Measurements from ENCODE around the gene KPNA3.

The KPNA3 gene

DNA sequence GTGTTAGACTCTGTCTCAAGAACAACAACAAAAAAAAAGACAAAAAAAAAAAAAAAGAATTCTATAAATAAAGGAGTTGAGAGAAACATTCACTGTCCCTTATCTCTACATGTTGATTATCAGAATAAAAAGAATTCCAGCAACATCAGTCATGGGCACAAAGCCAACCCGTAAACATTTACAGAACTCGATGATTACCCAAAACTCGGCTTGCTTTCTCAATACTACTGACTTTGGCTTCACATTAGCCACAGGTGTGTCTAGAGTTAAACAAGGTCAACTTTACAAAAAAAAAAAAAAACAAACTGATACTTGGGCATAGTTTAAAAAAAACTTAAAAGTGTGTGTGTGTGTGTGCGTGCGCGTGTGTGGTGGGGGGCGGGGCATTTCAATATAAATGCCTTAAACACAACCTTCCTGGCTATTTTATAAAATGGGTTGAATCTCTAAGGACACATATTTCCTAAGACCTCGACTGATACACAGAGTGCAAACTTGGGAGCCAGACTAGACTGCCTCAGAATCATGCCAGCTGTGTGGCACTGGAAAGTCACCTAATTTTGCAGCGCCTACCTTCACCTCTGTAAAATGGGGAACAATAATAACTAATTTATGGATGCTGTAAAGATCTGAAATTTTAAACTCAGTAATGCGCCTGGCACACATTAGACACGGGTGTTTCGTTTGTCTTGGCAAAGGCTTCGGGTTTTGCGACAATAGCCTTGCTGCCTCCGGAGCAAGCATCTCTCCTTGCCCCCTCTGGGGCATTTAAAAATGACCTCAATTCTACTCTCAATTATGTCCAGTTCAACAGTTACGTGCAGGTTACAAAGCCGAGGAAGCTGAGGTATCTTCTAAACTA is 102.1 kb downstream of the KPNA3 start:
- Mint-ChIP-seq H3K27ac (peak overlapping the region; percentile 66), H3K36me3 (ENCODE audit: low read depth) (peaks cover 15% of the 10 kb centered on the region), H3K4me1 (ENCODE audit: low read depth) (peaks cover 12% of the 10 kb centered on the region)

DNA sequence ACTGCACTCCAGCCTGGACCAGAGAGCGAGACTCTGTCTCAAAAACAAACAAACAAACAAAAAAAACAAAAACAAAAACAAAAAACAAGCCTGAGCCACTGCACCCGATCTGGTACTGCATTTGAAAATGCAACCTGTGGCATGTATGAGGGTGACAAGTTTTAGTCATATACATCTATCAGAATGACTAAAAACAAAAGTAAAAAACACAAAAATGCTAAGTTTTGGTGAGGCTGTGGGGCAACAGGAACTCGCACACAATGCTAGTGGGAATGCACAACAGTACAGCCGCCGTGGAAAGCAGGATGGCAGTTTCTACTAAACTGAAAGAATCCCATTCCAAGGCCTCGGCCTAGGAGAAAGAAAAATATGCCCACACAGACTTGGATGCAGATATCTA is 109.0 kb downstream of the KPNA3 start:
- peaks cover 25% of the 10 kb centered on the region for H3K36me3 Mint-ChIP-seq (ENCODE audit: low read depth)
- no peak overlapping the region for H3K27ac Mint-ChIP-seq
- no peak overlapping the region for H3K4me3 Mint-ChIP-seq
- no peaks in the 10 kb centered on the region for H3K27me3 Mint-ChIP-seq
- no peaks in the 10 kb centered on the region for H3K9me3 Mint-ChIP-seq
- H3K4me1 Mint-ChIP-seq (ENCODE audit: low read depth): peaks cover 10% of the 10 kb centered on the region

More for the DNA sequence above, 102.1 kb downstream of the KPNA3 start:
- Mint-ChIP-seq H3K9me3 (no peaks in the 10 kb centered on the region), H3K27me3 (no peaks in the 10 kb centered on the region), H3K4me3 (peak overlapping the region; percentile 92)

DNA sequence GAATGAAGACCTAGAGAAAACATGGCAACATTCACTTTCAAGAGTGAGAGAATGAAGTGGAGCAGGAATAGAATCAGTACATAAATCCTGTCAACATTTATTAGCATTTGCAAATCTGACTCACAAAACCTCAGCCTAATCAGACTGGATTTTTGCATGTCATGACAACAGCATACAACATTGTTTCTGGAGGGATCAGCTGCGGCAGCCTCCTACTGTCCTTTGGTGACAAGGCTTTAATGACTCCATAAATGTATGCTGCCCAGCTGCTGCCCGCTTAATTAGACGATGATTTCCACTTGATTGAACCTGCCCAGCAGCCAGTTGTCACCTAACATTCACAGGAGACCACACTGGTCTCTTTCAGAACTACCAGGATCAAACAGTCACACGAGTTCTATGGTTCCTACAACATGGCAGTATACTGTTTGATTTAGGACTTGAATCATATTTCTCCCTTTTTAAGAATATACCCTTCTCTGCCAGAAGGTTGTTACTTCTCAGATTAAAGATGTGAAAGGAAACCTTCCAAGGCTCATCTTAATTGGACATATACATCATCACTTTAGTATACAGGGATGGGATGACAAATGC is 110.5 kb downstream of the KPNA3 start:
- Mint-ChIP-seq H3K27me3 (no peaks in the 10 kb centered on the region), H3K9me3 (no peaks in the 10 kb centered on the region), H3K4me3 (no peak overlapping the region), H3K27ac (no peak overlapping the region), H3K4me1 (ENCODE audit: low read depth) (peaks cover 10% of the 10 kb centered on the region), H3K36me3 (ENCODE audit: low read depth) (peaks cover 19% of the 10 kb centered on the region)

DNA sequence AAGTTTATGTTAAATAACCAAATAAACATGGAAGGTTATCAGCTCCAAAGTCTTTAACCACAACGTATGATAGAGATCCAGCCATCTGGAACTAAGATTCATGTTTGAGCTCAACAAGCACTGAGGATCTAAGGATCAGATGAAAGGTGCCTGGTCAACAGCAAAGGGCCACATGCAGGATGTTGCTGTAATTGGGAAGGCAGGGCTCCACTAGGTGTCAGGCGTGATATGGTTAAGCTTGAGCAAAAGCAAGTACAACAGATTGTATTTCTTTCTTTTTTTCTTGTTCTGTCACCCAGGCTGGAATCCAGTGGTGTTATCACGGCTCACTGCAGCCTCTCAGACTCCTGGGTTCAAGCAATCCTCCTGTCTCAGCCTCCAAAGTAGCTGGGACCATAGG is 113.2 kb downstream of the KPNA3 start:
- no peak overlapping the region for H3K4me3 Mint-ChIP-seq
- peaks cover 22% of the 10 kb centered on the region for H3K36me3 Mint-ChIP-seq (ENCODE audit: low read depth)
- H3K4me1 Mint-ChIP-seq (ENCODE audit: low read depth): peaks cover 13% of the 10 kb centered on the region
- H3K27ac Mint-ChIP-seq: no peak overlapping the region
- H3K9me3 Mint-ChIP-seq: no peaks in the 10 kb centered on the region
- no peaks in the 10 kb centered on the region for H3K27me3 Mint-ChIP-seq

DNA sequence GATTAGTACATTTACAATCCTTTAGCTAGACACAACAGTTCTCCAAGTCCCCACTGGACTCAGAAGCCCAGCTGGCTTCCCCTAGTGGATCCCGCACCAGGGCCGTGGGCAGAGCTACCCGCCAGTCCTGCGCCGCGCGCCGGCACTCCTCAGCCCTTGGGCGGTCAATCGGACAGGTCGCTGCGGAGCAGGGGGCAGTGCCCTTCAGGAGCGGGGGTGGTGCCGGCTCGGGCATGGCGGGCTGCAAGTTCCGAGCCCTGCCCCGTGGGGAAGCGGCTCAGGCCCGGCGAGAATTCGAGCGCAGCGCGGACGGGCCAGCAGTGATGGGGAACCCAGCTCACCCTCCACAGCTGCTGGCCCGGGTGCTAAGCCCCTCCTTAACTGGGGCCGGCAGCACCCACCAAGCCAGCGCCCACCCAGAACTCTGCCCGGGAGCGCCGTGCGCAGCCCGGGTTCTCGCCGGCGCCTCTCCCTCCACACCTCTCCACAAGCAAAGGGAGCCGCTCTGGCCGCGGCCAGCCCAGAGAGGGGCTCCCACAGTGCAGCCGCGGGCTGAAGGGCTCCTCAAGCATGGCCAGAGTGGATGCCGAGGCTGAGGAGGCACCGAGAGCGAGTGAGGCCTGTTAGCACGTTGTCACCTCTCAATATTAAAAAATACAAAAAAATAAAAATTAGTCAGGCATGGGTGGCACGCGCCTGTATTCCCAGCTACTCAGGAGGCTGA is 114.1 kb downstream of the KPNA3 start:
- H3K27ac Mint-ChIP-seq: no peak overlapping the region
- no peaks in the 10 kb centered on the region for H3K9me3 Mint-ChIP-seq
- peaks cover 17% of the 10 kb centered on the region for H3K36me3 Mint-ChIP-seq (ENCODE audit: low read depth)
- H3K4me1 Mint-ChIP-seq (ENCODE audit: low read depth): peaks cover 7% of the 10 kb centered on the region
- H3K4me3 Mint-ChIP-seq: no peak overlapping the region
- H3K27me3 Mint-ChIP-seq: no peaks in the 10 kb centered on the region

DNA sequence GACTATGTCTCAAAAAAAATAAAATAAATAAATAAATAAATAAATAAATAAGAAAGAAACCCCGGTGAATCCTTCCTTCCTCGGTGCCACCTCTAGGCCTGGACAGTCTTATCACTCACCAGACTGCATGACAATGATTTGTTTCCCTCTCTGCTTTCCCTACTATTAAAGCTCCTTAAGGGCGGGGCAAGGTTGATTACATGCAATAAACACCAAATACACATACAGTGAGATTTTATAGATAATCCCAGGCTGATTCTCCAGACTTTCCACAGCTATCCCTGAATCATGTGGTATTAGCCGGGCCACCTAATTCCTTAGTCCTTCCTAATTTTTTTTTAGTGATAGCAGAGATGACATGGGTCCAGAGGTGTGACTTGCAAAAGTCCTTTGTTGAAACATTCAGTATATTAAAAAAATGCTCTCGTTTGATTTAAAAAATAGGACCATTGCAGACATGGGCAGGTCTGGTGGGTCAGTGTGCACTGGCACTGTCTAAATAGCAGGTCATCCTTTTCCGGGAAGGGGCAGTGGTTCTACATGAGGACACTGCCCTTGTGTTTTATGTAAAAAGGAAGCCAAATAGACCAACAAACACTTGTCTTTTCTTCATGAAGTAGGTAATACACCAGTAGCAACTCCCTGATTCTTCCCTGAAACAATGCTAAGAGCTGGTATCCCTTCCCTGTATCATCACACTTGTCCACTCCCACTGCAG is 115.7 kb downstream of the KPNA3 start:
- Mint-ChIP-seq H3K9me3 (no peaks in the 10 kb centered on the region), H3K27ac (no peak overlapping the region), H3K4me1 (ENCODE audit: low read depth) (peaks cover 7% of the 10 kb centered on the region), H3K36me3 (ENCODE audit: low read depth) (peaks cover 22% of the 10 kb centered on the region), H3K4me3 (no peak overlapping the region), H3K27me3 (no peaks in the 10 kb centered on the region)

DNA sequence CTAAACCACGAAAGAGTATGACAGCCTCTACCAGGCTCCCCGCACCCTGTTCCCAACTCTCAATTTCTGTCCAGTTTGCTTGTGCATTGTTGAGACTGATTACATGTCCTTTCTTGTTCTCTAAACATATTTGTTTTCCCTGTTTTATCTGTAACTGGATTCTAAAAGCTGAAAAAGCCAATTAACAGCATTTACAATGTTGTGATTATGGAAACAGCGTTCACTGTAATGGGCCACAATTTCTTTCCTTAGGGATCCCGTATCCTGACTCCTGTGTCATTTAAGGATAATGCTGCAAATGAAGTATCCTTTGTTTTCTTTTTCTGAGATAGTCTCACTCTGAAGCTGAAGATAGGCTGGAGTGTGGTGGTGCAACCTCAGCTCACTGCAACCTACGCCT is 121.7 kb downstream of the KPNA3 start:
- no peaks in the 10 kb centered on the region for H3K9me3 Mint-ChIP-seq
- H3K27ac Mint-ChIP-seq: no peak overlapping the region
- peaks cover 26% of the 10 kb centered on the region for H3K36me3 Mint-ChIP-seq (ENCODE audit: low read depth)
- H3K4me3 Mint-ChIP-seq: no peak overlapping the region
- peaks cover 5% of the 10 kb centered on the region for H3K4me1 Mint-ChIP-seq (ENCODE audit: low read depth)
- H3K27me3 Mint-ChIP-seq: no peaks in the 10 kb centered on the region

DNA sequence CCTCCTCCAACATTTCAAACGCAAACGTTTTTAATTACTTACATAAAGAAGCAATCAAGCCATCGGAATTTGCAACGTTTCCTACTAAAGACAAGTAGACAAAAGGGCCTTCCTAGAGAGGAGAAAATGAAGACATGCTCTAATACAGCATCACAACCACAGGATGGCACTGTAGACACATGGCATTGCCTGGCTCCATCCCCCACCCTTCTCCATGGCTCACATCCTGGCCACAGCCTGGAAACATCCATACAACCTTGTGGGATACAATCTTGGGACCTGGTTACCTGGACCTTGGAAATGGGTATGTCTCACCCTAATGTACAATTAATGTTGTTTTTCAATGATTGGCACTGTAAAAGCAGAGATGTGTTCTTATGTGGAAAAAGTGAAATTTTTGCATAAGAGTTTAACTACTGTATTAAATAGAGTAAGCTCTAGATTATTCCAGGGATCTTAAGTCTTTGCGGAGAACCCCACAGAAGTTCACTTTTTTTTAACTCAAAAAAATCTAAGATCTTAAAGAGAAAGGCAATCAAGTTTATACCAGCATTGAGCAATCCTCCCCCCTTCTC is 122.7 kb downstream of the KPNA3 start:
- H3K27ac Mint-ChIP-seq: no peak overlapping the region
- peaks cover 4% of the 10 kb centered on the region for H3K4me1 Mint-ChIP-seq (ENCODE audit: low read depth)
- no peak overlapping the region for H3K4me3 Mint-ChIP-seq
- H3K27me3 Mint-ChIP-seq: no peaks in the 10 kb centered on the region
- H3K9me3 Mint-ChIP-seq: no peaks in the 10 kb centered on the region
- H3K36me3 Mint-ChIP-seq (ENCODE audit: low read depth): peaks cover 27% of the 10 kb centered on the region

DNA sequence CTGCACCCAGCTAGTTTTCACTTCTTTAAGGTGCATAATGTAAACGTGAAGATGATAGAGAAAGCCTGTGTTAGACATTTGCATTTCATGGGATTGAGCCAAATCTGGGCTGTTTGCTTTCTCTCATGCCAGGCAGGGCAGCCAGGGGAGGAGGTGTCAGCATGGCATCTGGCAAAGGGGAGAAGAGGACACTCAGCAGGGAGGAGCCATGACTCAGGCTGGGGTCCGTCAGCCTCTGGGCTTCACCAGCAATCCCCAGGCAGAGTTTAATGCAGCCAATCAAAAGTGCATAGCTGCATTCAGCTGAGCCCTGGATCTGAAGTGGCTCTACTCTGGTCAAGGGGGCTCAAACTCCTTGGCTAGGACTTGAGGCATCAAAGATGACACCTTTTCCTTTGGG is 124.7 kb downstream of the KPNA3 start:
- Mint-ChIP-seq H3K4me1 (ENCODE audit: low read depth) (peaks cover 4% of the 10 kb centered on the region), H3K36me3 (ENCODE audit: low read depth) (peaks cover 28% of the 10 kb centered on the region), H3K27me3 (no peaks in the 10 kb centered on the region), H3K27ac (no peak overlapping the region), H3K4me3 (no peak overlapping the region), H3K9me3 (no peaks in the 10 kb centered on the region)

DNA sequence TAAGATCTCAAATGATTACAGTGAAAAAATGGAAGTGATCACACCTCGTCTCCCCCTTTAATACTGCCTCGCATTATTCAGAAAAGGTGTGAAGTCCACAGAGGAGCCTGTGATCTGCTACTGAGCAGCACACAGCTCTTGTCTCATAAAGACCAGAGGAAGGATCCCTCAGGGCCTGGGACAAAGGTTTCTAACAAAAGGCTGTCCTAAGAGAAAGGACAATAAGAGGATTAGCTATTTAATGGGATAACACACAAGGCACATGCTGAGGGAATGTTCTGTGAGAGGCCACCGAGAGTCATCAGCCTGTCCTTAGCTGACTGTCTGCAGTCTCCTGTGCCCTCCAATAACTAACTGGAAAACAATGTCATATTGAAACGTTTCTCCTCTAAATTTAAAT is 127.9 kb downstream of the KPNA3 start:
- Mint-ChIP-seq H3K9me3 (no peaks in the 10 kb centered on the region), H3K4me1 (ENCODE audit: low read depth) (no peaks in the 10 kb centered on the region), H3K4me3 (no peak overlapping the region), H3K36me3 (ENCODE audit: low read depth) (peaks cover 52% of the 10 kb centered on the region), H3K27me3 (no peaks in the 10 kb centered on the region), H3K27ac (no peak overlapping the region)

DNA sequence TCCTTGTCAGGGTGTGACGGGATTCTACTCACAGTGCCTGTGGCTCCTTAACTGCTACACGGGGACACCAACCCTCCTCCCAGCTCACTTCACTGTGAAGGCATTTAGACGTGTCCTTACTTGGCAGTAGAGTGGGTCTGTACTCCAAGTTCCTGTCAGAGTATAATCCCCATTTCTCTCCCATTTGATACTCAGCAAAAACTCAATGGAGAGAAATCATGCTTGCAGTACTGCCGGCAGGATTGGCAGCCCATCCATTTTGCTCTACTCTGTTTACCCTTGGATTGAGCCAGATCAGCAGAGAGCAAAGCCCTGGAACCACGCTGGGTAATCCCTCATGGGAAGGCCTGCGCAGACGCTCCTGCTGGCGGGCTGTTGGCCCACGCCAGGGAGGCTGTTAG is 135.2 kb downstream of the KPNA3 start:
- Mint-ChIP-seq H3K4me1 (ENCODE audit: low read depth) (no peaks in the 10 kb centered on the region), H3K9me3 (no peaks in the 10 kb centered on the region), H3K4me3 (no peak overlapping the region), H3K27ac (no peak overlapping the region), H3K36me3 (ENCODE audit: low read depth) (peaks cover 26% of the 10 kb centered on the region), H3K27me3 (no peaks in the 10 kb centered on the region)

DNA sequence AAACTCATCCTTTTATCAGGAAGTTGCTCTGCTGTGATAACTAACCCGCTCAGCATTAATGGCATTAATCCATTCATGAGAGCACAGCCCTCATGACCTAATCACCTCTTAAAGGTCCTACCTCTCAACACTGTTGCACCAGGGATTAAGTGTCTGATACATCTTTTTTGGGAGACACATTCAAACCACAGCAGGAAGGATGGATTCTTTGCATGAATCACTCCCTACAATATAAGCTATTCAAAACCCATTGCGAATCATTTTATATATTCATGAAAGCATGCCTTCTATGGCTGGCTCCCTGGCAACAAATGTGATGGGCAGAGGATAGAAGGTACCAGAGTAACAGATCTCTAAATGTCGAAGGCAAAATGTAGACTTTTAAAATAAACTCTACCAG is 136.6 kb downstream of the KPNA3 start:
- Mint-ChIP-seq H3K27ac (no peak overlapping the region), H3K27me3 (no peaks in the 10 kb centered on the region), H3K4me1 (ENCODE audit: low read depth) (no peaks in the 10 kb centered on the region), H3K4me3 (no peak overlapping the region), H3K36me3 (ENCODE audit: low read depth) (peaks cover 15% of the 10 kb centered on the region), H3K9me3 (no peaks in the 10 kb centered on the region)

DNA sequence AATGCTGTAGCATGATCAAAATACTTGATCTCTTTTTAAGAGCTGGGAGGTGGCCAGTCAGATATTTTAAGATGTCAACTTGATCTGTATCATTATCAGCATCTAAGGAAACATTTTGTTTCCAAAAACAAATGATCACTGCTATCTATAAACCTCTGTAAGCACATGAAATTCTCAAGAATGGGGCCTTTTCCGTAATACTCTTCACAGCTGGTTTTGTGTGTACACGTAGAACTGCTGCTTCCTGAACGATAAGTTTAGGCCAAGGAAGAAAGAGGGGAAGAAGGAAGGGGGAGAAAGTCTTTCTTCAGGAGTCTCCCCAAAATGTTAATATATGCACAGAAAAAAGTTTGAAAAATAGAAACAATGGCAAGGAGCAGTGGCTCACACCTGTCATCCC is 138.5 kb downstream of the KPNA3 start:
- no peak overlapping the region for H3K27ac Mint-ChIP-seq
- H3K9me3 Mint-ChIP-seq: no peaks in the 10 kb centered on the region
- peaks cover 6% of the 10 kb centered on the region for H3K36me3 Mint-ChIP-seq (ENCODE audit: low read depth)
- no peaks in the 10 kb centered on the region for H3K27me3 Mint-ChIP-seq
- H3K4me3 Mint-ChIP-seq: no peak overlapping the region
- no peaks in the 10 kb centered on the region for H3K4me1 Mint-ChIP-seq (ENCODE audit: low read depth)

DNA sequence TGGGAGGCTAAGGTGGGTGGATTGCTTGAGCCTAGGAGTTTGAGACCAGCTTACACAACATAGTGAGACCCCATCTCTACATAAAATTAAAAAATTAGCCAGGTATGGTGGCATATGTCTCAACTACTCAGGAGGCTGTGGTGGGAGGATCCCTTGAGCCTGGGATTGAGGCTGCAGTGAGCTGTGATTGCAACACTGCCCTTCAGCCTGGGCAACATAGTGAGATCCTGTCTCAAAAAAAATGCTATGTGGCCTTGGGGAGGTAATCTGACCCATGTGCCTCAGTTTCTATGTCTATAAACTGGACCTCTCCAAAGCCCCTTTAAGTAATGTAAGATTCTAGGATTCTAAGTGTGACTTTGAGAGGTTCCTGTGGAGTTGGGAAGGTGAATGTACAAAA is 139.0 kb downstream of the KPNA3 start:
- Mint-ChIP-seq H3K4me3 (no peak overlapping the region), H3K36me3 (ENCODE audit: low read depth) (peaks cover 6% of the 10 kb centered on the region), H3K27me3 (no peaks in the 10 kb centered on the region), H3K27ac (no peak overlapping the region), H3K4me1 (ENCODE audit: low read depth) (no peaks in the 10 kb centered on the region), H3K9me3 (no peaks in the 10 kb centered on the region)
